NCI-H460 (cell line): ENCODE measurements around the gene RAI1. TPM values are rescaled to one million over a fixed set of nuclear protein-coding genes. Genes with fewer than 3 reads are reported as not detected.

ENCODE experiments used
- DNase-seq: peaks from one replicate; pipeline ENCODE4 v3.0.0-alpha.2; 2016; ENCODE audit warnings: low read depth; ENCODE audit errors: extremely low read depth
- total RNA-seq: library from RNA; depleted of rRNA; stranded (reverse); fragments of >200 nt; shearing (Covaris generic); gene quantifications from 2 replicates; pipeline ENCODE4 v1.2.3, GENCODE V29; 2014

RAI1 gene
- total RNA-seq, 1 experiment from 2014 or later, result 7.3 TPM

DNA sequence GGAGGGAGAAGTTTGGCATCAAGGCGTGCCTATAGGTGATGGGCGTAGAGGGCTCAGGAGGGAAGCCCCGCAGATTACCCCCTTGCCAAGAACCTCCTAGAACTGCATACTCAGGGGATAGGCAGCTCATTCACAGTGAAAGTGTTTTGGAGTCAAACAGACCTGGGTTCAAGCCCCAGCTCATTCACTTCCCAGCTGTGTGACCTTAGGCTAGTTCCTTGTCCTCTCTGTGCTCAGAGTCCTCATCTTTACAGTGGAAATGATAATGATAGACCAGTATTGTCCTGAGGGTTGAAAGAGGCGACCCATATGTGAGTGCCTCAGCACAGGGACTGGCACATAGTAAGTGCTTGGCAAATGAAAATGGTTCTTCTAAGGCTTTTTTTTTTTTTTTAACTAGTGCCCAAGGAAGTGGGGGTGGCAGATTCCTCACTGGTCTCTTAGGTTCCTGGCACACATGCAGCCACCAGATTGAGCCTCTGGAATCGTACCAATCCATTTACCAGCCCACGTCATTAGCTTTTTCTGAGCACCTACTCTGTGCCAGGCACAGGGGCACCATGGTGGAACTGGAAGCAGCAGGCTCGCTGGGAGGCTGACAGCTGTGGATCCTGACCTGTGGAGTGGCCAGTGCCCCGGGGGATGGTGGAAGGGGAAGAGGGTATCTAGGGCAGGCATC, 79.8 kb downstream of the RAI1 start:
- no peak for DNase-seq

DNA sequence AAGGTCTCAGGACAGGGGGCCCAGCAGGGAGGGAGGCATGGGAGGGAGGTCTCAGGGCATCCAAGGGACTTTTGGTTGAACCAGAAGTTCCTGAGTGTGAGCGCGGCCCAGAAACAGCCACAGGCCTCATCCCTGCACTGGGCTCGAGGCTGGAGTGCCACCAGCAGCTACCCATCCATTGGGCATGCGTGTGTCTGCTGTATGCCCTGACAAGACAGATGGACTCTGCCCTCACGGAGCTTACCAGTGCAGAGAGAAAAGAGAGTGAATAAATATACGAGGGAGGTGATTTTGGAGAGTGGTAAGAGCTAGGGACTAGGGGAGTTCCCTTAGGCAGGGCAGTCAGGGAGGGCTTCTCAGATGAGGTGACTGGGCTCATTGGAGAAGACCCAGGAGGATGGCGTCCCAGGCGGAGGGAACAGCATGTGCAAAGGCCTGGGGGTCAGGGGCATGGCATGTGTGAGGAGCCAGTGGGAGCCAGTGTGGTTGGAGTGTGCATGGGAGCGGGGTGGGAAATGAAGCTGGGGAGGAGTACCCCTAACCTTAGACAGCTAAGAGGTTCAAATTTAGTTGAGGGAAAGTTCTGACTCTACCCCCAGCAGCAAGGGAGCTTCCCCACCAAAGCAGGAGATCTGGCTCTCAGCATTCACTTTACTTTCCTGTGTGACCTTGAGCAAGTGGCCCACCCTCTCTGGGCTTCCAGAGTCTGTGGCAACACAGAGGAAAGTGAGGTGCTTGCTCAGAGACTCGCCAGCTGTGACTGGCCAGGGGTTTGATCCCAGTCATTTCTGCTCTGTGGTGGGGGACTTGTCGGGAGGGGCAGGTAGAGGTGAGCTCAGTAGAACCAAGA, 80.9 kb downstream of the RAI1 start:
- no peak for DNase-seq

DNA sequence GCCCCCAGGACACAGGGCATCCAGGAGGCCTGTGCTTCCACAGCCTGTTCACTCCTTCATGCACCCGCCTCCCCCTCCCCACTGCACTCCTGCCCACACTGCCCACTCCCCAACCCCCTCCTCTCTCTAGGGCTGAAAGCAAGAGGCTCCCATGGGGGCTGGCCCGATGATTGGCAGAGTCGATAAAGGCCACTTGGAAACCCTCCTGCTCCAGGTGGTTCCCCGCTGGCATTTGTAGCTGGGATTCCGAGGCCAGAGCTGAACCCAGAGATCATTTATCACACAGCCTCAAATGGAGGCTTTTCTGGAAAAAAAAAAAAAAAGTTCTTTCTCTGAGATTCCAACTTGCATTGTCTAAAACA, 81.5 kb downstream of the RAI1 start:
- DNase-seq, result no peak

DNA sequence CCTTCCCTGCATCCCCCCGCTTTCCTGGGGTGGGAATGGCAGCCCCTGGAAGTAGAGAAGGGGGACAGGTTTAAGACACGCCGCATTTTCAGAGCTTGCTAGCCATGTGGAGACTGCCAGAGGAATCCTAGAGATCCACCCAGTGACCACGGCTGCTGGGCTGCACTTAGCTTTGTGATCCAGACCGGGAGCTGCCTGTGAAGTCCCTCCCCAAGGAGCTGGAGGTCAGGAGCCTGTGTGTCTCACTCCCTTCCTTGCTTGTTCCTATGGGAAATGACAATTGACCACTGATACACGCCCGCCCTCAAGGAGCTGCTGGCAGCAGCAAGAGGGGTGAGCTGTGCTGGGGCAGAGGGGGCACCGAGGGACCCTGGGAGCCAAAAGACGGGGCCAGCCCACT, 81.9 kb downstream of the RAI1 start:
- DNase-seq, result no peak

DNA sequence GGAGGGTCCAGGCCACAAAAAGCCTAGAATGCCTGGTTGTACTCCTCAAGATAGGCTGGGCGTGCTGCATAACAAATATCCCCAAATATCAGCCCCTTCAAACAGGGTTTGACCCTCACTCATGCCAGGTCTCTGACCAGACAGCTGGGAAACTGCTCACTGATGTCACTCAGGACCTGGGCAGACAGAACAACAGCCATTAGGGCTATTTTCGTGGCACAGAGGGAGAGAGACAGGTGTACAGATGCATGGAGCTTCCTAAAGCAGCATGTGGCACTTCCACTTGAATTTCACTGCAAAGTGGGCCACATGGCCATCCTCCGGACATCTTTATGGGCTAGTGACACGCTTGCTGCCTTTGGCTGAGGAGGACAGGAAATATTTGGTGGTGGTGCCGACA, 82.5 kb downstream of the RAI1 start:
- no peak for DNase-seq

DNA sequence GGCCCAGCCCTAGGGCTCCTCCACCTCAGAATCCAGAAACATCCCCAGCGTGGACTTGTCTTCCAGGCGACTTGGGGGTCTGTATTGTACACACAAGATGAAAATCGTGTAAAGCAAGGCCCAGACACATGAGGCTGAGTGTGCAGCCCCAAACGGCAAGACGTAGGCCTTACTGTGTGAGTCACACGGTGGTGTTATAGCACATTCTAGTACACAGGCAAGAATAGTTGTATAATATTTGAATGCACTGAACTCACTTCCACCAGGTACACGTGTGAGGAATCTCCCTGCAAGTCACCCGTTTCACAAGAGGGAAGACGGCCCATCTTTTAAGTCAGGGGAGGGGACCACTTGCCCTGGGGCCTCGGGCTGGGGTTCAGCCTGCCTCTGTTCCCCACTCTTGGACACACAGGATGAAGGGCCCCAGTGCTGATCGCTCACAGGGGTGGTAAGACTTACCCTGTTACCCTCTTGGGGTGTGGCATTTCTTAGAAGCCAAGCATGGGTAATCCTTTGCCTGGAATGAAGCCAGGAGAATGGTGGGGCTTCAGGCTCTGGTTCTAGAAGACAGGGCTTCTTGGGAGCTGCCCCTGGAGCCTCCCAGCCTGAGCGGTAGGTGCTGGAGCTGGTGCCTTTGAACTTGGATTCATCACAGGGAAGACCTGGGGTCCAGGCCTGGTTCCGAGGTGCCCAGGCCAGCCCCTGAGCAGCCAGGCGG, 84.3 kb downstream of the RAI1 start:
- no peak for DNase-seq

DNA sequence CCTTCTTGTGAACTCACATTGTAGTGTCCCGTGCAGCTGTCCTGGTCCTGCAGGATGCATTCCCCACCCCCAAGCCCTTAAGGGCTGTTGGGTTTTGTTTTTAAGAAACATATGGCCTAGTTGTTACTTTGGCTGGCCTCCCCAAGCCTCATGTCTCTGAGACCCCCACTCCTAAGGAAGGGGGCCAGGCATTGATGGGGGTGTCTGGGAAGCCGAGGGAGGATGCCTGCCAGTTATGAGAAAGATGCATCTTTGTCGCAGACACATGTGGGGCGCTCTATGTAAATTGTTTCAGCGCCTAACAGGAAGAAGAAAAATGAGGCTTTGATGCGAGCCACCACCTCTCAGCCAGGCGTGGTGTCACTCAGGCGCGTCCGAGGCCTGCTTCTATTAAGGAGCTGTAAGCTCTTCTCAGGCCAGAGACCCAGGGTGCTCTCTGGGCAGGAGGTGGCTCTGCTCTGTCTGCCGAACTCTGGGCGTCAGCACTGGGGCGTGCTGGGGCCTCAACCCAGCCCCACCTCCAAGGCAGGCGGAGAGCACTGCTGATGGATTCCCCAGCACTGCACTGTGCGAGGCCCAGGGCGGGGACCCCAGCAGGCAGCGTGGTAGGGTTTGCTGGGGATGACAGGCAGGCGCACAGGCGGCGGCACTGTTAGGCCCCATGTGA, 85.0 kb downstream of the RAI1 start:
- DNase-seq, result no peak

DNA sequence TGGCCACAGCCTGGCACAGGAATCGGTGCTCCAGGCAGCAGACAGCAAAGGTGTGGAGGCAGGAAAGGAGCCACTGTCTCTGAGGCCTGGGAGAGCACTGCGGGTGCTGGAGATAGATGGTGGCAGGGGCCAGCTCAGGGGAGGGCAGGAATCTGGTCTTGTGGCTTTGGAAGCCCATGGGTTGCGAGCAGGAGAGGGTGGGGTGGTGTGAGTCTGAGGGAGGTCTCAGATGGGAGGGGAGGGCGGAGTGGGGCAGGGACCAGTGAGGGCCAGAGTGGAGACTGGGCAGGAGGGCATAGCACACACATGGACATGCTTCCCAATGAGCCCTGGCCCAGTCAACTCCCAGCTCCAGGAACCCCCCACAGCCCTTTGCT, 85.5 kb downstream of the RAI1 start:
- DNase-seq, result no peak

DNA sequence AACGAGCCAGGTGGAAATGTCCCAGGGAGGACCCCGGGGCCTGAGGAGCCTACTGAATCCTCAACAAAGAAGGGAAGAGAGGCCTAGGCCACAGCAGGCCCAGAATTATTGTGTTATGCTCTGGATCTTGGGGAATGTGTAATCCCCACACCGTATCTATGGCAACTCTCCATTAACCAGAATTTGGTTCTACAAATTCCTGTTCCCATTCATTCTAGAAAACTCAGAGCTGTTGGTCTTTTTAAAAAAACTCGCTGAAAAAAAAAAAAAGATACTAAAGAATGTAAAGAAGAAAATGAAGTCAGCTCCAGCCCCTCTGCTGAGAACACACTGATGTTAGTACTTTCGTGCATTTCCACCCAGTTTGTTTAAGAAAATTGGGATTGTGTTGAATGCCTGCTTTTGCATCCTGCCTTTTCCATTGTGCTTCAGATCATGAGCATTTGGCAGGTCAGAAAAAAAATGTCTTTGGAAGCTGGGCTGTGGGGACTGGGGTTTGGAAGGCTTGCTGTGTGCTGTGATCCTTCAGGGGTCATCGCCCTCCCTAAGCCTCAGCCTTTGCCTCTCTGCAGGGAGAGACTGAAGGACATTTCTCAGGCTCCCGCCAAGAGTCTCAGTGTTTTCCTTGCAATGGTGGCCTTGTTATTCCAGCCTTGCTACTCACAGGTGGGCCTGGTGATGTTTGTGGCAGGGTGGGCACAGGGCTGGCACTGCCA, 86.1 kb downstream of the RAI1 start:
- DNase-seq, result no peak

DNA sequence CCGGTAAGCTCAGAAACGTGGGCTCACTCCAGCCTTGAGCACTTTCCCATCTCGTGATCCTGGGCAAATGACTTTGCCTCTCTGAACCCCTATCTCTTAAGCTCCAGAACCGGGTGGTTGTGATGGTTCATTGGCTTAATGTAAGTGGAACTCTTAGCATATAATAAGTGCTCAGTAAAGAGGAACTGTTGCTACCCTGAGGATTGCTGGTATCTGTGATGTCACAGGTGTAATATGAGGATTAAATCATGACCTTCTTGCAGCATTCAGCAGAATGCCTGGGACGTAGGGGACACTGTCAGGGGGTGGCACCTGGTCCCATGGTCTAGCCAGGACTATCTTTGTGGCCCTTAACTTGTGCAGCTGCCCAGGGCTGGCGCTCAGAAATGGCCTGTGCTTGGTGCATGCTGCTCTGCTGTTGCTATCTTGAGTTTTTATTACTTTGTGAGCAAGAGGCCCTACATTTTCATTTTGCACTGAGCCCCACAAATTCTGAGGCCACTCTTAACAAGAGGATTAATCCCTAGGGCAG, 86.7 kb downstream of the RAI1 start:
- DNase-seq, result no peak

DNA sequence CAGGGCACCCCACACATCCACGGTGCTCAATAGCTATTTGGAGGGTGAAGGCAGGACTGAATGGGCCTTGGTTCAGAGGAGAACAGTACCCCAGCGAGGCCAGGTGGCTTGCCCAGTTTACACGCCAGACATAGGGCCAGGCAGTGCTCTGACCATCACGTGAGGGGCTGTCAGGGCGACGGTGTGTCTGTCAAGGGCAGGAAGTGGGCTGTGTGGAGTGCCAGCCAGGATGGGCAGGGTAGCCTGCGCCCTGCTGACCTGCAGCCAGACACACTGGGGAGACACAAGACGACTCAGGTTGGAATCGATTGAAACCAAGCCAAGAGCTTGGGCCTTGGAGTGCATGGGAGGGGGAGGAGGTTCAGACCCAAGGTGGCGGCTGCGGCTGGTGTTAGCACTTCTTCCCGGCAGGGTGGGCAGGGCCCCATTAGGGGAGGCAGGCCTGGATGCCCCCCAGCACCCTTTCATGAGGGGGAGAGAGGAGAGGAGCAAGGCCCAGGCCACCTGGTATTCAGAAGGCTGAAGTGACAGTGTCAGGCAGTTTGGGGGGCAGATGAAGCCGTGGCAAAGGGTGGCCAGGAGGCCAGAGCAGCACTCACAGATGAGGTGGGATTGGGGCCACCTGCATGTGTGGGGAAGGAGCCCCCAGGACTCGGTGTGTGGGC, 87.3 kb downstream of the RAI1 start:
- DNase-seq, result no peak

DNA sequence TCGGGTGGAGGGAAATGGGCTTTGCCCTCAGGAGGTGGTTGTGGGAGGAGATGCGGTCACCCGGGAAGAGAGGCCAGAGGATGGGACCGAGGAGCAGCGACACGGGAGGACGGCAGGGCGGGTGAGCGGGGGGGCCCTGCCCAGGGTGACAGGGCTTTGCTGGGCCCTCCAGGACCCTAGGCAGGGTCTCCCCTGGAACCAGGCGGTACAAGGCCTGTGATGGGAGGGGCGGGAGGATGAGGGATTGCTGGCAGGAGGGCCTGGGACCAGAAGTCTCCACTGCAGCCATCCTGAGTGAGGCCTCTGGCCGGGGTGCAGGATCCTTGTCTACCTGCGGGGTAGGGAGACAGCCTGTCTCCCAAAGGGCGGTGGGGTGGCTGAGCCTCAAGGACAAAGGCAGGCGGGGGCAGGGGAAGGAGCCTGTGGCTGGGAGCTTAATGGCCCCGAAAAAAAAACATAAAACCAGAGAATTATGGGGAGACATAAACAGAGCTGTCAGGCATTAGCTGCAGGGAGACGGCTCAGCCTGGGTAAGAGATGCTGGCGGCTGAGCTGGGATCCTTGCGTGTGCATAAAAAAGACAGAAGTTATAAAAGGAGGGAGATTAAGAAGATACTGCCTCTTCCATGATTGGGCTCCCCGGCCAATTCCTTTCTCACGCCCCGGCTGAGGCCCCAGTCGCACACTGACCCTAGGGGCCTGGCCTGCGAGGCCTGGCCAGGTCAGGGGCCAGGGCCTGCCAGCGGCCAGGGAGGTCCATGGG, 88.8 kb downstream of the RAI1 start:
- DNase-seq, result no peak

DNA sequence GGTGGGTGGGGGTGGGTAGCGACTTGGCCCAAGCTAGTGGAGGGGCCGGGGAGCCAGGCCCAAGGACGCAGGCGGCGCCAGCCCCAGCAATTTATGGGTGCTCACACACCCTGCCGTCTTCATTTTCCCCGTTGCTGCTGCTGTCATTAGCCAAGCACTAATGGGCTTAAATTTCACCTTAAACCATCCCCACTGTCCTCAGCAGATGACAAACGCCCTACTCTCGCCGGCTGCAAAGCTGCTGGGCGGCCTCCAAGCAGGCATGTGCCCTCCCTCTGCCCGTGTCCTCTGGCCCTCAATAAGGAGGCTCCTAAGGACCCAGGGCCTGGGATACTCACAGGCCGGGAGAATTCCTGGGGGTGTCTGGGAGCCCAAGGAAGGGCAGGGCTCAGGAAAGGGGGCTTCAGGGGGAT, 89.4 kb downstream of the RAI1 start:
- no peak for DNase-seq

DNA sequence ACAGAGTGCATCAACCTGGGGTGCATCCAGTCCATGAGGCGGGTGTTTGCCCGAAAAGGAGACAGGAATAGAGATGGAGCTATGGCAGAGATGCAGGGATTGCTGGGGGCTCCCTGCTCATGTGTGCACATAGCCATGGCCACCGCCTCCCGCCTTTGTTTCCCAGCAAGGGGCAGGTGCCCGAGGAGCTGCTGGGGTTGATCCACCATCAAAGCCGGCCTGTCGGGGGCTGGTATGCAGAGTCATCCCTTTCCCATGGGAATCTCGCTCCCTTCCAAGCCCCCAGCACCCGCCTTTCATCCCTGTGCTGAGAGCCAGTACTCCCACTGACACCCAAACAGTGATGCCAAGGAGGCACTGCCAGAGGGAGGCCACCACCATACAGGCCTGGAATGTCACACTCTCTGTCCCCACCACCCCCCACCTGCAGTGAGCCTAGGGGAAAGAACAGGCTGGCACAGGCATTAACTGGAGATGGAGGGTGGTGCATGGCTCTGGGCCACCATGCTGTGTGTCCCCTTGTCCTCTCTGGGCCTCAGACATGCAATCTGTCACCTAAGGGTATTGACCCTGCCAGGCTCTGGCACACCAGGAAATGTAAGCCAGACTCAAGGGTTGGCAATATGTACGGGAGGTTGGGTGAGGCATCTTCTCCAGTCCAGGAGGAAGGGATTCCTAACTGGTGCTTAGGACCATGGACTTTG, 90.4 kb downstream of the RAI1 start:
- DNase-seq, result no peak

DNA sequence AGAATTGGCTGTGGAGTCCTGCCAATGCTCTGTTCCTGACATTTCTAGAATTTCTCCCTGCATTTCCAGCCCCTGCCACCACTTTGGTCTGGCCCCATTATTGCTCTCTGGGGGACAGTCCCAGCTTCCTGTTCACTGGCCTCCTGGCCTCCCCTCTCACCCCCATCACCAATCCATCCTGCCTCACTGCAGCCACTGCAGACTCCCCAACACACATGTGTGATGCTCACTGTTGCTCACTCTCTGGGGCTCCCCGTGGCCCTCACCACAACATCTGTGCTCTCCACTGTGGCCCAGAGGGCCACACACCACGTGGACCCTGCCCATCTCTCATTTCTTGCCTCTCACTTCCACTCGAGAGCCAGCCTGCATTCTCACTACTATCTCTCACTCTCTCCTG, 91.0 kb downstream of the RAI1 start:
- no peak for DNase-seq

DNA sequence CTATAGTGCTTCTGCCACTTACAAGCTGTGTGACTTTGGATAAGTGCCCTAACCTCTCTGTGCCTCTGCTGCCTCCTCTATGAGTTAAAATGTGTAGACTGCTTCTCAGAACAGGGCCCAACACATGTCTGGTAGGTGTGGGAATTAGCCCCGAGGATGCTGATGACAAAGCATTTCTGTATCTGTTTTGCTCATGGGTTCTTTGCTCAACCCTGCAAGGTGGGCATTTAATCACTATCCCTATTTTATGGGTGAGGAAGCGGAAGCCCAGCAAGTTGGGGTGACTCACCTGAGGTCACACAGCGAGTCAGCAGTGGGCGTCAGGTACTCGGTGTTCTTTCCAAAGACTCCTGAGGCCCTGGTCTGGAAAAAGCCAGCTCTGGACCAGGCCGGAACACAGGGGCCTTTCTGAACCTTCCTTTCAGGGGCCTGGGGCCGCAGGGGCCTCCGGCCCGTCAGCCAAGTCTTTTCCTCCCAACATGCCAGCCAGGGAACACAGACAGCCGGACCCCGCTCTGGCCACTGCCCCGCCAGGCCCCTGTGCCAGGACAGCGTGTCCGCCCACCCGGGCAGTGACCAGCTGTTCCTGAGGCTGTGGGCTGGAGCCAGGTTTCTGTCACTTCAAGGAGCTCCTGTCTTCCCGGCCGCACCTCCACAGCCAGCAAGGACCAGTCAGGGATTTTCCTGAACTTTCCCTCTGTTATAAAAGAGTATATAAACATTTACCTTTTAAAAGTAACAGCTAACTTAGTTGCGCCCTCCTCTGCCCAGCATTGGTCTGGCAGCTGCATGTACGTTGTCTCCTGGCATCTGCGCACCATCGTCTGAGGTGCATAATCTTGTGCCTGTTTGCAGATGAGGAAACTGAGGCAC, 93.0 kb downstream of the RAI1 start:
- DNase-seq, result no peak

DNA sequence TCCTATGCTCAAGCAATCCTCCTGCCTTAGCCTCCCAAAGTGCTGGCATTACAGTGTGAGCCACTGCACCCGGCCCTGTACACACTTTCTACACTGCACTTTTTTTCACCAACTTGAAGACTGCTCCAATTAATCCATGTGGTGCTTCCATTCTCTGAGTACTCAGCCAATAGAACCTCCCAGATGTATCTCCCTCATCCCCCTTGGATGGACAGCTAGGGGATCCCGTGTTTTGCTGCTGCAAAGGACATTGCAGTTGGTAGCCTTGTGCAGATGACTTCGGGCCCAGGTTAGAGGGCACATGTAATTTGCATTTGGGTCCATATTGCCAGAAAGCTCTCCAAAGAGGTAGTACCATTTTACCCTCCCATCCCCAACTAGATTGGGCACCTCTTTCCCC, 95.6 kb downstream of the RAI1 start:
- DNase-seq, result no peak
